DMS 273 (cell line): ENCODE data around the gene OTOA.
"Not testable (repeated sequence)": the region's sequence is repeated elsewhere in the genome, so short reads cannot be mapped to it uniquely, and the experiment has no call there.

ENCODE experiments used
- DNase-seq: peaks from one replicate; lab custom pipeline; 2025; ENCODE audit not compliant: unreplicated experiment; lab: John Stamatoyannopoulos, UW

The OTOA gene

DNA sequence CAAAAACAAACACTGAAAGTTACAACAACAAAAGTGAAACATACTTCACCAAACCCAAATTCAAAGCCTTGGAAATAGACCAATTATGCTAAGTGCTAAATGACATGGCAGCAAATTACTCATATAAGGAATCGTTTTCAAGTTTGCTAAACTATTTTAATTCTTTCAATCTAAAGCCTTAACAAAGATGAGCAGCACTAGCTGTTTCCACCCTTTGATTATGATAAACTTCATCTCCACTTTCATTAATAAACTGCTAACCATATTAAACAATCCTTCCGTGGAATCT is 138.6 kb downstream of the OTOA start:
- not testable (repeated sequence) for DNase-seq
